Measurements from ENCODE around the gene TBX4. TPM values are rescaled to one million over a fixed set of nuclear protein-coding genes. Genes with fewer than 3 reads are reported as not detected.
"Not testable (repeated sequence)": the region's sequence is repeated elsewhere in the genome, so short reads cannot be mapped to it uniquely, and the experiment has no call there.

The TBX4 gene
- total and polyA plus RNA-seq, 2 experiments from 2014 or later: not detected

DNA sequence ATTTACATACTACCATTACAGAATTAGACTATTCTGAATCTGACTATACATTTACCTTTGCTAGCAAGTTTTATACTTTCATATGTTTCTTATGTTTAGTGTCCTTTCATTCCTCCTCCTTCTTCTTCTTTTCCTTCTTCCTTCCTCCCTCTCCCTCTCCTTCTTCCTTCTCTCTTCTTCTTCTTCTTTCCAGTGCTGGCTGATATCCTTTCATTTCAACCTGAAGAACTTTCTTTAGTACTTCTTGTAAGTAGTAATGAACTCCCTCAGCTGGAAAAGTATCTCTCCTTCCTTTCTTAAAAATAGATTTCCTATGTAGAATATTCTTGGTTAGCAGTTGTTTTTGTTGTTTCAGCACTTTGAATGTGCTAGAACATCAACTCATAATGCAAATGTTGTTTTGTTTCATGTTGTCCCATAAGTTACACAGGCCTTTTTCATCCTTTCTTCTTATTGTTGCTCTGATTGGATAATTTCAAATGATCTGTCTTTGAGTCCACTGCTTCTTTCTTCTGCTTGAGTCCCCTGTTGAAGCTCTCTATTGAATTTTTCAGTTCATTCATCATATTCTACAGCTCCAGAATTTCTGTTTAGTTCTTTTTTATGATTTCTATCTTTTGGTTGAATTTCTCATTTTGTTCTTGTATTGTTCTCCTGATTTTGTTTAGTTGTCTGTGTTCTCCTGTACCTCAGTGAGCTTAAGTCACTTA, 15.1 kb upstream of the TBX4 start:
- H3K36me3 Mint-ChIP-seq (ENCODE audit: low read depth): no peaks in the 10 kb centered on the region
- Histone ChIP-seq H3K4me3 (no peak overlapping the region), H3K9me2 (ENCODE audit: insufficient read depth) (no peaks in the 10 kb centered on the region), H3K79me2 (replicated peaks; ENCODE audit: insufficient read depth) (no peaks in the 10 kb centered on the region), H2AFZ (no peak overlapping the region), H3K27me3 (ENCODE audit: insufficient read depth) (no peaks in the 10 kb centered on the region; the same call in 1 of the 2 replicates), H3F3A (replicated peaks; ENCODE audit: low read depth) (no peaks in the 10 kb centered on the region), H3K4me1 (ENCODE audit: insufficient read depth) (no peaks in the 10 kb centered on the region), H3K4me2 (no peak overlapping the region), H3K36me3 (ENCODE audit: insufficient read depth) (no peaks in the 10 kb centered on the region), H4K20me1 (replicated peaks; ENCODE audit: insufficient read depth) (no peaks in the 10 kb centered on the region), H3K27ac (ENCODE audit: low read depth) (no peak overlapping the region)
- H3K27me3 Mint-ChIP-seq (ENCODE audit: insufficient read depth, low read depth, poor library complexity): peaks cover 2% of the 10 kb centered on the region
- TF ChIP-seq, protein P1, sequence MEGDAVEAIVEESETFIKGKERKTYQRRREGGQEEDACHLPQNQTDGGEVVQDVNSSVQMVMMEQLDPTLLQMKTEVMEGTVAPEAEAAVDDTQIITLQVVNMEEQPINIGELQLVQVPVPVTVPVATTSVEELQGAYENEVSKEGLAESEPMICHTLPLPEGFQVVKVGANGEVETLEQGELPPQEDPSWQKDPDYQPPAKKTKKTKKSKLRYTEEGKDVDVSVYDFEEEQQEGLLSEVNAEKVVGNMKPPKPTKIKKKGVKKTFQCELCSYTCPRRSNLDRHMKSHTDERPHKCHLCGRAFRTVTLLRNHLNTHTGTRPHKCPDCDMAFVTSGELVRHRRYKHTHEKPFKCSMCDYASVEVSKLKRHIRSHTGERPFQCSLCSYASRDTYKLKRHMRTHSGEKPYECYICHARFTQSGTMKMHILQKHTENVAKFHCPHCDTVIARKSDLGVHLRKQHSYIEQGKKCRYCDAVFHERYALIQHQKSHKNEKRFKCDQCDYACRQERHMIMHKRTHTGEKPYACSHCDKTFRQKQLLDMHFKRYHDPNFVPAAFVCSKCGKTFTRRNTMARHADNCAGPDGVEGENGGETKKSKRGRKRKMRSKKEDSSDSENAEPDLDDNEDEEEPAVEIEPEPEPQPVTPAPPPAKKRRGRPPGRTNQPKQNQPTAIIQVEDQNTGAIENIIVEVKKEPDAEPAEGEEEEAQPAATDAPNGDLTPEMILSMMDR (conservative IDR thresholded peaks at IDR 0.05; ENCODE audit: low read depth in 2 of 2): no peak
- TF ChIP-seq ZNF114 (CRISPR knock-in tag; IDR thresholded peaks at IDR 0.05): no peak
- TF ChIP-seq, protein P2, sequence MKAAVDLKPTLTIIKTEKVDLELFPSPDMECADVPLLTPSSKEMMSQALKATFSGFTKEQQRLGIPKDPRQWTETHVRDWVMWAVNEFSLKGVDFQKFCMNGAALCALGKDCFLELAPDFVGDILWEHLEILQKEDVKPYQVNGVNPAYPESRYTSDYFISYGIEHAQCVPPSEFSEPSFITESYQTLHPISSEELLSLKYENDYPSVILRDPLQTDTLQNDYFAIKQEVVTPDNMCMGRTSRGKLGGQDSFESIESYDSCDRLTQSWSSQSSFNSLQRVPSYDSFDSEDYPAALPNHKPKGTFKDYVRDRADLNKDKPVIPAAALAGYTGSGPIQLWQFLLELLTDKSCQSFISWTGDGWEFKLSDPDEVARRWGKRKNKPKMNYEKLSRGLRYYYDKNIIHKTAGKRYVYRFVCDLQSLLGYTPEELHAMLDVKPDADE (IDR thresholded peaks at IDR 0.05): no peak
- no peak overlapping the region for H3K4me3 Mint-ChIP-seq
- no peaks in the 10 kb centered on the region for H3K9me3 Mint-ChIP-seq
- peaks cover 2% of the 10 kb centered on the region; the same call in 2 of the 3 replicates for H3K4me1 Mint-ChIP-seq
- H3K27ac Mint-ChIP-seq: no peak overlapping the region
- ATAC-seq: no peak
- DNase-seq (ENCODE audit: low spot score): no peak

DNA sequence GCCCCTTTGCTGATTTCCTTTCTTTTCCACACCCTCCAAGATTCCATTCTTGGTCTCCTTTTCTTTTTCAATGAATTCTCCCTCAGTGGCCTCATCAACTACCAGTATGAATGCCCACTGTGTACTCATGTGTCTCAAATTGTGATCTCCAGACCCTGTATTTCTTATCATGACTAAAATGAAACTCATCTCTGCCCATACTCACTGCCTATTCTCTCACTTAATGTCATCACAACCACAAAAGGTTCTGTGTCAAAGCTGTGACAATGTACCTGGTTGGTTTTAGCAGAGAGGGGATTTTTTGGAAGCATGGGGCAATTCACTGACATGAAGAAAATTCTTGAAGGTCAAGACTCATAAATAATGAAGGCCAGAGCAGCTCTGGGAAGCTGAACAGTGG, 11.5 kb upstream of the TBX4 start:
- Mint-ChIP-seq H3K4me3 (no peak overlapping the region), H3K9me3 (no peaks in the 10 kb centered on the region; the same call in 2 of the 3 replicates), H3K4me1 (peaks cover 5% of the 10 kb centered on the region; the same call in 2 of the 3 replicates), H3K27me3 (ENCODE audit: insufficient read depth, low read depth, poor library complexity) (peaks cover 11% of the 10 kb centered on the region), H3K27ac (no peak overlapping the region), H3K36me3 (ENCODE audit: low read depth) (no peaks in the 10 kb centered on the region)
- Histone ChIP-seq H3K4me2 (no peak overlapping the region), H3K27ac (ENCODE audit: low read depth) (no peak overlapping the region), H2AFZ (no peak overlapping the region), H3K27me3 (ENCODE audit: insufficient read depth) (peaks cover under 1% of the 10 kb centered on the region), H3K4me1 (ENCODE audit: insufficient read depth) (no peaks in the 10 kb centered on the region), H3K4me3 (no peak overlapping the region), H3F3A (replicated peaks; ENCODE audit: low read depth) (no peaks in the 10 kb centered on the region), H3K36me3 (ENCODE audit: insufficient read depth) (no peaks in the 10 kb centered on the region), H4K20me1 (replicated peaks; ENCODE audit: insufficient read depth) (no peaks in the 10 kb centered on the region), H3K9me2 (ENCODE audit: insufficient read depth) (0 out of 2 replicates have a peak, but pooled peaks cover 5% of the 10 kb centered on the region), H3K79me2 (replicated peaks; ENCODE audit: insufficient read depth) (no peaks in the 10 kb centered on the region)
- TF ChIP-seq EZH2phosphoT487 (IDR thresholded peaks at IDR 0.05; ENCODE audit: unreplicated experiment): no peak
- no peak for TF ChIP-seq POLR2AphosphoS5 (IDR thresholded peaks at IDR 0.05; ENCODE audit: low read depth)
- TF ChIP-seq ZNF114 (CRISPR knock-in tag; IDR thresholded peaks at IDR 0.05): no peak
- TF ChIP-seq CREB1 (CRISPR knock-in tag; IDR thresholded peaks at IDR 0.05; ENCODE audit: low read depth): no peak
- no peak for TF ChIP-seq ZNF331 (CRISPR knock-in tag; IDR thresholded peaks at IDR 0.05; ENCODE audit: low read depth)
- ATAC-seq (no peak), DNase-seq (ENCODE audit: low spot score) (no peak)

DNA sequence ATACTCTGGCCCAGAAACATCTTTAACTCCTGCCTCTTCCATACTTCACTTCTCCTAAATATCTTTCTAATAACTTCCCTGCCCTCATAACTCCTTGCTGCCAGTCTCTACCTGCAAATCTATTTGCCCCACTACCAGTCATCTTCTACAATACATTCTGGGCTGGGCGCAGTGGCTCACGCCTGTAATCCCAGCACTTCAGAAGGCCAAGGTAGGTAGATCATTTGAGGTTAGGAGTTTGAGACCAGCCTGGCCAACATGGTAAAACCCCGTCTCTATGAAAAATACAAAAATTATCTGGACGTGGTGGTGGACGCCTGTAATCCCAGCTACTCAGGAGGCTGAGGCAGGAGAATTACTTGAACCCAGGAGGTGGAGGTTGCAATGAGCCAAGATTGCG, 10.7 kb upstream of the TBX4 start:
- not testable (repeated sequence) for H3F3A ChIP-seq (replicated peaks; ENCODE audit: low read depth); H3K4me3 Mint-ChIP-seq; H3K9me2 ChIP-seq (ENCODE audit: insufficient read depth); H3K4me2 ChIP-seq; H3K9me3 Mint-ChIP-seq; H3K79me2 ChIP-seq (replicated peaks; ENCODE audit: insufficient read depth); H3K36me3 Mint-ChIP-seq (ENCODE audit: low read depth); H4K20me1 ChIP-seq (replicated peaks; ENCODE audit: insufficient read depth); H3K4me1 Mint-ChIP-seq; H3K4me3 ChIP-seq; H2AFZ ChIP-seq; H3K4me1 ChIP-seq (ENCODE audit: insufficient read depth); H3K27me3 ChIP-seq (ENCODE audit: insufficient read depth); DNase-seq (ENCODE audit: low spot score); H3K27ac Mint-ChIP-seq; ATAC-seq; H3K36me3 ChIP-seq (ENCODE audit: insufficient read depth); H3K27ac ChIP-seq (ENCODE audit: low read depth)
- peaks cover 11% of the 10 kb centered on the region for H3K27me3 Mint-ChIP-seq (ENCODE audit: insufficient read depth, low read depth, poor library complexity)

Measured in GM23338 (cell line).